ENCODE measurements around the gene GPATCH2L.

The GPATCH2L gene

DNA sequence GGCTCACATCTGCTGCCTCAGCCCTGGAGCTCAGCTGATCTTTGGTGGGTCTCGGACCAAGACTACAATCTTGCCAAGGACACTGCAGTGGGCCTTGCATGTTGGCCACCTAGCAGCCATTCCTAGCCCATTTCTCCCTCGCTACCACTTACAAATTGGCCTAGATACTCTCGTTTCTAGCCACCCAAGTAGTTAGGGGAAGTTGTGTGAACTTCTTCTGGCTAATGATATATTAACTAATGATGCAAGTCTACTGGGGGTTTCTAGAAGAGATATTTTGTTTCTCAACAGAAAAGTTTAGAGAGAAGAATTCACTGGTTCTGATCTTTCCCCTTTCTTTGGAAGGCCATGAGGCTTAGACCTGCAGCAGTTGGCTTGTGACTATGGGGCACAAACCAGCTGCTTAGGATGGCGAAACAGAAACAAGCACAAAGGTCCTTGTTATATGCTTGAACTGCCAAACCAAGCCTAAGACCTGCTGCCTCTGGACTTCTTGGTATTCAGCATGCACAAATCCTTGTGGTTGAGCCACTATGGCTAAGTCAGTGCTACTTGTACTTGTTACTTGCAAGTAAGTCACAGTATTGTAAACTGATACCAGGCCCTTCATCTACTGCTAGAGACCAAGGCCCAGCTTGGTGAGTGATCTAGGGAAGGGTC is 30.5 kb upstream of the GPATCH2L start:
- no peak for TF ChIP-seq ZFP69B (tag by site-specific recombination; IDR thresholded peaks at IDR 0.05)
- TF ChIP-seq BCL11A (tag by site-specific recombination; IDR thresholded peaks at IDR 0.05; ENCODE audit: low read depth), result no peak
- Histone ChIP-seq H3K36me3 (ENCODE audit: control insufficient read depth in 2 of 2, insufficient read depth in 1 of 2, low read length in 2 of 2) (no peaks in the 10 kb centered on the region), H3K9me3 (ENCODE audit: control insufficient read depth, insufficient read depth, low read depth, low read length) (no peaks in the 10 kb centered on the region), H3K4me1 (ENCODE audit: control insufficient read depth, insufficient read depth, low read length) (0 out of 2 replicates have a peak, but pooled peaks cover 2% of the 10 kb centered on the region), H3K4me3 (ENCODE audit: low read depth, low read length) (no peak overlapping the region), H3K27ac (ENCODE audit: extremely low read depth, low read depth, low read length) (no peak overlapping the region)
- CTCF ChIA-PET, result interaction anchor here (0.6 kb wide), 1 partner anchor 264 kb away, joined by 3 read pairs; no protein-coding TSS in a partner anchor
- POLR2A ChIA-PET, result no interaction called here

GRCh38 chr14:76123426-76124225 is 28.1 kb upstream of the GPATCH2L start:
- Histone ChIP-seq H3K27ac (ENCODE audit: extremely low read depth, low read depth, low read length) (no peak overlapping the region), H3K9me3 (ENCODE audit: control insufficient read depth, insufficient read depth, low read depth, low read length) (no peaks in the 10 kb centered on the region), H3K4me1 (ENCODE audit: control insufficient read depth, insufficient read depth, low read length) (no peaks in the 10 kb centered on the region), H3K36me3 (ENCODE audit: control insufficient read depth in 2 of 2, insufficient read depth in 1 of 2, low read length in 2 of 2) (no peaks in the 10 kb centered on the region), H3K4me3 (ENCODE audit: low read depth, low read length) (no peak overlapping the region)
- TF ChIP-seq, protein P1, sequence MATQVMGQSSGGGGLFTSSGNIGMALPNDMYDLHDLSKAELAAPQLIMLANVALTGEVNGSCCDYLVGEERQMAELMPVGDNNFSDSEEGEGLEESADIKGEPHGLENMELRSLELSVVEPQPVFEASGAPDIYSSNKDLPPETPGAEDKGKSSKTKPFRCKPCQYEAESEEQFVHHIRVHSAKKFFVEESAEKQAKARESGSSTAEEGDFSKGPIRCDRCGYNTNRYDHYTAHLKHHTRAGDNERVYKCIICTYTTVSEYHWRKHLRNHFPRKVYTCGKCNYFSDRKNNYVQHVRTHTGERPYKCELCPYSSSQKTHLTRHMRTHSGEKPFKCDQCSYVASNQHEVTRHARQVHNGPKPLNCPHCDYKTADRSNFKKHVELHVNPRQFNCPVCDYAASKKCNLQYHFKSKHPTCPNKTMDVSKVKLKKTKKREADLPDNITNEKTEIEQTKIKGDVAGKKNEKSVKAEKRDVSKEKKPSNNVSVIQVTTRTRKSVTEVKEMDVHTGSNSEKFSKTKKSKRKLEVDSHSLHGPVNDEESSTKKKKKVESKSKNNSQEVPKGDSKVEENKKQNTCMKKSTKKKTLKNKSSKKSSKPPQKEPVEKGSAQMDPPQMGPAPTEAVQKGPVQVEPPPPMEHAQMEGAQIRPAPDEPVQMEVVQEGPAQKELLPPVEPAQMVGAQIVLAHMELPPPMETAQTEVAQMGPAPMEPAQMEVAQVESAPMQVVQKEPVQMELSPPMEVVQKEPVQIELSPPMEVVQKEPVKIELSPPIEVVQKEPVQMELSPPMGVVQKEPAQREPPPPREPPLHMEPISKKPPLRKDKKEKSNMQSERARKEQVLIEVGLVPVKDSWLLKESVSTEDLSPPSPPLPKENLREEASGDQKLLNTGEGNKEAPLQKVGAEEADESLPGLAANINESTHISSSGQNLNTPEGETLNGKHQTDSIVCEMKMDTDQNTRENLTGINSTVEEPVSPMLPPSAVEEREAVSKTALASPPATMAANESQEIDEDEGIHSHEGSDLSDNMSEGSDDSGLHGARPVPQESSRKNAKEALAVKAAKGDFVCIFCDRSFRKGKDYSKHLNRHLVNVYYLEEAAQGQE (tag by site-specific recombination; IDR thresholded peaks at IDR 0.05), result no peak
- TF ChIP-seq ZNF362 (tag by site-specific recombination; IDR thresholded peaks at IDR 0.05), result no peak
- TF ChIP-seq ZNF2 (tag by site-specific recombination; IDR thresholded peaks at IDR 0.05), result no peak
- no peak for TF ChIP-seq ZNF707 (tag by site-specific recombination; IDR thresholded peaks at IDR 0.05)
- TF ChIP-seq ZSCAN30 (tag by site-specific recombination; IDR thresholded peaks at IDR 0.05), result no peak
- no peak for TF ChIP-seq ZNF175 (tag by site-specific recombination; IDR thresholded peaks at IDR 0.05)
- TF ChIP-seq ZNF513 (tag by site-specific recombination; IDR thresholded peaks at IDR 0.05), result no peak
- TF ChIP-seq BCL11B (tag by site-specific recombination; IDR thresholded peaks at IDR 0.05; ENCODE audit: low read depth), result no peak
- TF ChIP-seq, protein P2, sequence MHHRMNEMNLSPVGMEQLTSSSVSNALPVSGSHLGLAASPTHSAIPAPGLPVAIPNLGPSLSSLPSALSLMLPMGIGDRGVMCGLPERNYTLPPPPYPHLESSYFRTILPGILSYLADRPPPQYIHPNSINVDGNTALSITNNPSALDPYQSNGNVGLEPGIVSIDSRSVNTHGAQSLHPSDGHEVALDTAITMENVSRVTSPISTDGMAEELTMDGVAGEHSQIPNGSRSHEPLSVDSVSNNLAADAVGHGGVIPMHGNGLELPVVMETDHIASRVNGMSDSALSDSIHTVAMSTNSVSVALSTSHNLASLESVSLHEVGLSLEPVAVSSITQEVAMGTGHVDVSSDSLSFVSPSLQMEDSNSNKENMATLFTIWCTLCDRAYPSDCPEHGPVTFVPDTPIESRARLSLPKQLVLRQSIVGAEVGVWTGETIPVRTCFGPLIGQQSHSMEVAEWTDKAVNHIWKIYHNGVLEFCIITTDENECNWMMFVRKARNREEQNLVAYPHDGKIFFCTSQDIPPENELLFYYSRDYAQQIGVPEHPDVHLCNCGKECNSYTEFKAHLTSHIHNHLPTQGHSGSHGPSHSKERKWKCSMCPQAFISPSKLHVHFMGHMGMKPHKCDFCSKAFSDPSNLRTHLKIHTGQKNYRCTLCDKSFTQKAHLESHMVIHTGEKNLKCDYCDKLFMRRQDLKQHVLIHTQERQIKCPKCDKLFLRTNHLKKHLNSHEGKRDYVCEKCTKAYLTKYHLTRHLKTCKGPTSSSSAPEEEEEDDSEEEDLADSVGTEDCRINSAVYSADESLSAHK (tag by site-specific recombination; IDR thresholded peaks at IDR 0.05), result no peak
- ChIA-PET CTCF (no interaction called here), POLR2A (interaction anchor here (0.7 kb wide), 1 partner anchor 26 kb away, joined by 3 read pairs; no protein-coding TSS in a partner anchor)
